SW 1271 (cell line): ENCODE results near the gene FOXM1.

Experiments used
- DNase-seq, 2 experiments: peaks; one replicate each; lab custom pipeline; 2025; lab: John Stamatoyannopoulos, UW

Gene FOXM1

GRCh38 chr12:2835691-2836403 lies 41.1 kb downstream of the FOXM1 start:
- DNase-seq: no peak

- DNase-seq: no peak
Measured at GRCh38 chr12:2834581-2835491, 42.1 kb downstream of the FOXM1 start, which contains the start of gene NRIP2. TSS of gene NRIP2 (minus strand) at chr12:2835035. CDS start at chr12:2834983, 52 bp downstream.

DNA sequence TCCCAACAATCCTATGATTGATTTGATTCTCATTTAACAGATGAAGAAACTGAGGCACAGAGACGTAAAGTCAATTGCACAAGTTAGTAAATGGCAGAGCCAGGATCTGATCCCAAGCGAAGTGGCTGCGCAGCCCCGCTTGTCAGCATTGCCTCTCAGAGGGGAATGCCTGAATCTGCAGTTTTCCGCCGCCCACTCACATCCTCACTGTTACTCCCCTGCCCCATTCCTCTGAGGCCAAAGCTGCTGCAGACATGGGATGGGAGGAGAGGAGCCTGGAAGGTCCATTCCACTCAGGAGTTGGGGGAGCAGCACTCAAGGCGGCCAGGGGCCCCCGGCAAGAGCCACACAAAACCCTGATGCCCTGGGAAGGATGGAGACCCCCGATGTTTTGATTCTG lies 43.2 kb downstream of the FOXM1 start:
- DNase-seq: no peak

DNA sequence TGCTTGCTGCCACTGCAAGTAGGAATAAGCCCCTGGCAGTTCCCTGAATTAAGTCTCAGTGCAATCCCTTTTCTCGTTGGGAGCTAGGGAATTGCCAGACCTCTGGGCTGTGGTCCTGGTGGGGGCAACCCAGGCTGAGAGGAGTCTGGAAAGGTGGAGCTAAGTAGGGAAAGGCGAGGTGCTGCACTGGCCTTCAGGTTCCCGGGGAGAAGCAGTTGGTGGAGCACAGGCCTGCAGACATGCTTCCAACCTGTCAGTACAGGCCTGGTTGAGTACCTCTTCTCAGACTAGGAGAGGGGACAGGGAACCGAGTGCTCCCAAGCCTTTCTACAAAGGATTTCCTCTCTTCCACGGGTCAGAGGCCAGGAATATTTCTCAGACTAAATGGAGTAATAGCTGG lies 43.6 kb downstream of the FOXM1 start:
- DNase-seq: no peak

DNA sequence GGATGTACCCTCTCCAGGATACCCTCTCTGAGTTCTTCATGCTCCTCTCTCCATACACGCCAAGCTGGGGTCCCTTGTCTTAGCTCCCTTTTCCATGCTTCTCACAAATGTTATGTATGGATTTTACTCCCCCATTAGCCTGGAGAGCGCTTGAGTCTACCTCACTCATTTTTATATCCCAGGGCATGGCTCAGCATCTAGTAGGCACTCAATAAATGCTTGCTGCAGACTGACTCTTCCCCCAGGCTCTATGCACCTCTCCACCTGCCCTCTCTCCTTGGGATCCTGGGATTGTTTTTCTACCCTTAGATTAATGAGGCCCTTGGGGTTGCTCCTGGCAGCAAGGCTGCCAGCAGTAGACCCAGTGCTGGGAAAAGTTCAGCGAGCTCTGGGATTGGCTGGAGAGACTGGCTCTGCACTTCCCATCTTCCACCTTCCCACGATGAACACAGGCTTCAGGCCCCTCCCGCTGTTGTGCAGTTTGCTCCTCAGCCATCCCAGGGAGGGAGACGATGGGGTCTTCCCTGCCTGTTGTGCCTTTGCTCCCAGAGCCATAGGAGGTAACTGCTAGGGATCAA lies 44.3 kb downstream of the FOXM1 start:
- no peak for DNase-seq

DNA sequence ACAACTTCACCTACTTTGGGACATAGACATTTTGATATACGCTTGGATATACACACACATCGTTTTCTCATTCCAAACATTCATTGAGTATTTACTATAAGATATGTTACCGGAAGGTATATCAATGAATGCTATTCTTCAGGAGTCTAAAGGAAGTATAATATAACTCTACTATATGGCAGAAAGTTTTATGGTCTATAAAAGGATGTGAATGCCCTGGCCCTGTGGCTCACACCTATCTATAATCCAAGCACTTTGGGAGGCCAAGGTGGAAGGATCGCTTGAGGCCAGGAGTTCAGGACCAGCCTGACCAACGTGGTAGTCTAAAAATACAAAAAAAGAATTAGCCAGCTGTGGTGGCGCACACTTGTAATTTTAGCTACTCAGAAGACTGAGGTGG lies 47.7 kb downstream of the FOXM1 start:
- DNase-seq: no peak

DNA sequence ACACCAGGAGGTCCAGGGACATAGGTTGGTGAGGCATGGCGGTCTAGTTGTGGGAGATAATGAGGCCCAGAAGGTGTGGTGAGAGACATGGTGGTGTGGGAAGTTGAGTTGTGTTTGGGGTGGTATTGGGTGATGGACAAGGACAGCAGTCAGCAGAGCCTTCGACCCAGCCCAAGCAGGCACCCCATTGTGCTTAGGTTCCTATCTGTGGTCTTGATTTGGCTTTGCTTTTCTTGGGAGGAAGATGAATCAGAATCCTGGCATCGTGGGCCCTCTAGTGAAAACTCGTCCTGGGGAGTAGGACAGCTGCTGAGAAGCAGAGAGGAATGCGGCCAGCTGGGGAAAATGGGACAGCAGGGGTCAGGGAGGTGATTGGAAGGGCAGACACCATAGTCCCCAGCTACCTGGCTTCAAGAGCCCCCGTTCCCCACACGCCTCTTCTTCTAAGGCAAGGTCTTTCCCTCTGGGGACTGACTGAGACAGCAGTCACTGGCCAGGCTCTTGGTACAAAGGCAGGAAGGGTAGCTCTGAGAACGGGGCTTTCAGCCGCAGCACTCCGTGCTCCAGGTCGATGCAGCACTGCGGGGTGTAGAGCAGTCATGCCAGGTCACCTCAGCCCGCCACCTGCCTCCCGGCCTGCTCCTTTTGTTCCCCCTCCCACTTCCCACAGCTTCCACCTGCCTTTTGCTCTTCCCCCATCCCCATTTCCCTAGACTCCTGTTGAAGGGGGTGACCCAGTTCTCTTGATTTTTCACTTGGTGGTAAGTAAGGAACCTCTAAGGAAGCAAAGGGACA lies 50.1 kb downstream of the FOXM1 start:
- no peak for DNase-seq

- no peak for DNase-seq
Measured at GRCh38 chr12:2826036-2826435, 50.9 kb downstream of the FOXM1 start.

- DNase-seq: no peak
Measured at GRCh38 chr12:2825132-2825531, 51.8 kb downstream of the FOXM1 start.

DNA sequence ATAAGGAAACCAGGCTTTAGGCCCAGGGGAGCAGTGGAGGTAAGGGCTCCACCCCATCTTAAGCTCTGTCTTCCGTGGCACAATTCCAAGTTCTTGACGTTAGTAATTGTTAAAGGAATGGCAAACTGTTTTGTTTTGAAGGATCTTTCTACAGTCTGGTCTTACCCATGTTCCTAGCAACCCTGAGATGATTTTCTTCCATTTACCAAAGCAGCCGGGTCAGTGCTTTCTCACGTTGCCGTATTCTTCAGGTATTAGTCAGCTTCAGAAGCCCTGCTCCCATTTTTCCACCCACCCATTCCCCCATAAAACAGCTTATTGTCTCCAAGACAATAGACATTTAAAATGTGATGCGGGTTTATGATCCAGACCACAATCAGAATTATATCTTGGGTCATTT lies 52.4 kb downstream of the FOXM1 start:
- DNase-seq: no peak

DNA sequence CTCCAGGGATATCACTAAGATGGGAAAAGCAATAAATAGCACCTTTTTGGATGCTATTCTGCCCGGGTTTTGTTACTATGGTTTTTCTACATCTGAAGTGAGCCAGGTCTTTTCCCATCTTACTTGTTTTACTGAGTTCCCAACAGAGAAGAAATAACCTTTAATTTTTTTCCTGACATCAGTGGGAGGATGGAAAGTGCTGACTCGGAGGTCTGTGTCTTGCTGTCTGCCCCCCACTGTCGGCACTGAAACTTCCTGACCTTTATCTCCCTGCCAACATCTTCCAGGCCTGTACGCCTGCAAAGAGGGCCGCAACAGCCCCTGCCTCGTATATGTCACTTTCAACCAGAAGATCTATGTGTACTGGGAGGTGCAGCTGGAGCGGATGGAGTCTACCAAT lies 53.5 kb downstream of the FOXM1 start:
- no peak for DNase-seq

DNA sequence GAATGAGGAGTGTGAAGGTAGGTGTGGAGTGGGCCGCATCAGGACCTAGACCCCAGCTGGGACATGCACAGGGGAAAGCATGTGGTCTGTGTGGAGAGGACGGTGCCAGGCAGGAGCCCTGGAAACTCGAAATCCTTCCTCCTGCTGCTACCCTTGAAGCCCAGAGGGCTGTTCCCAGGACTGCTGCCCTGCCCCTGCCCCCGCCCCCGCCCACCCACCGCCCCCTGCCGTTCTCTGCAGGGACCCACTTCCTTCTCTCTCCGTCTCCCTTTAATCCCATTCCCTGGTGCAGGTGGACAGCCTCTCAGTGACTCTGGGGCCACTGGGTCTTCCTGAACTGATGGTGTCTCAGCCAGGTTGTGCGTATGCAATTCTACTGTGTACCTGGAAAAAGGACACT lies 56.5 kb downstream of the FOXM1 start:
- DNase-seq: no peak

DNA sequence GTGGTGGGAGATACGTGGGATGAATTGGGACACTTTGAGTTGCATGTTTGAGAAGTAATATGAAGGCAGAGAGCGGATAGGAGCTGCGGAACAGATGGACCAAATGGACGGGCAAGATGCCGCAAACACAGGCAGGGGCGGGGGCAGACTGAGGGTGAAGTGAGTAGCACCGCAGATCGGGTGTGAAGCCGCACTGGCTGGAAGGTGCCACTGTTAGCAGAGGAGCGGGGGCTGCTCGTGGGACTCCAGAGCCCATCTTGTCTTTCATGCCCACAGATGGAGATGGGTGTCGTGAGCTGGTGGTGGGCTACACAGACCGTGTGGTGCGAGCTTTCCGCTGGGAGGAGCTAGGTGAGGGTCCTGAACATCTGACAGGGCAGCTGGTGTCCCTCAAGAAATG lies 57.2 kb downstream of the FOXM1 start:
- no peak for DNase-seq

GRCh38 chr12:2813214-2814185 lies 63.5 kb downstream of the FOXM1 start:
- peak; percentile 46 to 76 for DNase-seq

GRCh38 chr12:2812290-2813213 lies 64.4 kb downstream of the FOXM1 start, which contains the start of gene ITFG2:
TSS of gene ITFG2 (plus strand) at chr12:2812668. CDS start at chr12:2812761, 93 bp downstream.
- peak; percentile 99 for DNase-seq

- no peak for DNase-seq
Measured at GRCh38 chr12:2811801-2812200, 65.2 kb downstream of the FOXM1 start.
